SK-N-MC (cell line): ENCODE data around the gene NRP2.

ENCODE experiments used
- DNase-seq: peaks from one replicate; pipeline ENCODE4 v3.0.0-alpha.2; 2011; ENCODE audit warnings: low read depth, low spot score
- H3K27ac ChIP-seq: fragments of 200-600 bp; sonication (generic); 2 replicates; pipeline ENCODE4 v1.5.1; 2016; ENCODE audit warnings: mixed run types
- H3K36me3 ChIP-seq: fragments of 200-600 bp; sonication (generic); 2 replicates; pipeline ENCODE4 v1.6.1; 2017; ENCODE audit warnings: antibody characterized with exemption, low read length, mixed read lengths; ENCODE audit not compliant: insufficient read depth
- H3K4me3 ChIP-seq: fragments of 200-600 bp; sonication (generic); 2 replicates; pipeline ENCODE4 v1.5.1; 2016
- H3K9ac ChIP-seq: fragments of 200-600 bp; sonication (generic); 2 replicates; pipeline ENCODE4 v1.8.0; 2017; ENCODE audit warnings: mixed run types, mixed read lengths; ENCODE audit not compliant: insufficient read length
- H3K9me3 ChIP-seq: fragments of 200-600 bp; sonication (generic); 2 replicates; pipeline ENCODE4 v1.6.1; 2017; ENCODE audit warnings: low read depth, mild to moderate bottlenecking, antibody characterized with exemption, low read length, moderate library complexity, mixed read lengths
- EZH2 ChIP-seq: fragments of 200-600 bp; sonication (generic); IDR thresholded peaks from one replicate; pipeline ENCODE4 v1.6.1; 2017; ENCODE audit warnings: antibody characterized with exemption
- FOXP2 ChIP-seq: optimal IDR thresholded peaks from 2 replicates; pipeline ENCODE3; 2011; ENCODE audit warnings: mild to moderate bottlenecking, moderate library complexity; ENCODE audit not compliant: insufficient read depth; ENCODE audit errors: extremely low read length, control extremely low read depth
- POLR2AphosphoS5 ChIP-seq: IDR thresholded peaks from 2 replicates; pipeline ENCODE4 v1.6.1; 2012; ENCODE audit warnings: mild to moderate bottlenecking, low read depth, low read length, borderline replicate concordance

Gene NRP2

GRCh38 chr2:205706769-205707381 is 24.6 kb downstream of the NRP2 start:
- Histone ChIP-seq H3K4me3 (no peak overlapping the region), H3K9me3 (no peaks in the 10 kb centered on the region), H3K36me3 (no peaks in the 10 kb centered on the region), H3K27ac (no peak overlapping the region), H3K9ac (no peak overlapping the region)
- TF ChIP-seq EZH2 = no peak
- DNase-seq = no peak

GRCh38 chr2:205708231-205708631 is 25.9 kb downstream of the NRP2 start:
- DNase-seq = no peak
- H3K4me3 ChIP-seq = no peak overlapping the region
- TF ChIP-seq POLR2AphosphoS5 (no peak), FOXP2 (no peak), EZH2 (no peak)
- no peaks in the 10 kb centered on the region for H3K9me3 ChIP-seq
- no peak overlapping the region for H3K27ac ChIP-seq
- H3K9ac ChIP-seq = no peak overlapping the region
- H3K36me3 ChIP-seq = no peaks in the 10 kb centered on the region

GRCh38 chr2:205709319-205709718 is 27.0 kb downstream of the NRP2 start:
- no peaks in the 10 kb centered on the region for H3K36me3 ChIP-seq
- H3K9me3 ChIP-seq = no peaks in the 10 kb centered on the region
- H3K9ac ChIP-seq = no peak overlapping the region
- no peak for TF ChIP-seq POLR2AphosphoS5
- TF ChIP-seq FOXP2 = no peak
- no peak for TF ChIP-seq EZH2
- no peak overlapping the region for H3K4me3 ChIP-seq
- no peak for DNase-seq
- H3K27ac ChIP-seq = no peak overlapping the region

GRCh38 chr2:205712508-205712907 is 30.2 kb downstream of the NRP2 start:
- no peak overlapping the region for H3K27ac ChIP-seq
- no peak for DNase-seq
- no peaks in the 10 kb centered on the region for H3K36me3 ChIP-seq
- no peaks in the 10 kb centered on the region for H3K9me3 ChIP-seq
- TF ChIP-seq FOXP2 (no peak), POLR2AphosphoS5 (no peak), EZH2 (no peak)
- H3K4me3 ChIP-seq = no peak overlapping the region
- H3K9ac ChIP-seq = no peak overlapping the region

GRCh38 chr2:205713086-205713485 is 30.8 kb downstream of the NRP2 start:
- Histone ChIP-seq H3K9me3 (no peaks in the 10 kb centered on the region), H3K4me3 (no peak overlapping the region), H3K9ac (no peak overlapping the region), H3K27ac (no peak overlapping the region), H3K36me3 (no peaks in the 10 kb centered on the region)
- no peak for DNase-seq
- TF ChIP-seq POLR2AphosphoS5 = no peak
- no peak for TF ChIP-seq FOXP2
- no peak for TF ChIP-seq EZH2

GRCh38 chr2:205714058-205714776 is 31.9 kb downstream of the NRP2 start:
- H3K36me3 ChIP-seq = no peaks in the 10 kb centered on the region
- TF ChIP-seq FOXP2 (no peak), EZH2 (no peak), POLR2AphosphoS5 (no peak)
- no peak overlapping the region for H3K27ac ChIP-seq
- H3K9ac ChIP-seq = no peak overlapping the region
- DNase-seq = no peak
- no peaks in the 10 kb centered on the region for H3K9me3 ChIP-seq
- no peak overlapping the region for H3K4me3 ChIP-seq

GRCh38 chr2:205714789-205715720 is 32.8 kb downstream of the NRP2 start:
- TF ChIP-seq POLR2AphosphoS5 = no peak
- no peak for TF ChIP-seq EZH2
- no peak for TF ChIP-seq FOXP2

GRCh38 chr2:205715831-205716525 is 33.7 kb downstream of the NRP2 start:
- H3K4me3 ChIP-seq = no peak overlapping the region
- TF ChIP-seq EZH2 (no peak), FOXP2 (no peak), POLR2AphosphoS5 (no peak)
- no peak for DNase-seq
- H3K36me3 ChIP-seq = no peaks in the 10 kb centered on the region
- no peak overlapping the region for H3K27ac ChIP-seq
- no peaks in the 10 kb centered on the region for H3K9me3 ChIP-seq
- H3K9ac ChIP-seq = no peak overlapping the region

More at GRCh38 chr2:205714789-205715720, 32.8 kb downstream of the NRP2 start:
- no peak overlapping the region for H3K9ac ChIP-seq
- no peaks in the 10 kb centered on the region for H3K9me3 ChIP-seq
- no peak overlapping the region for H3K27ac ChIP-seq
- no peak overlapping the region for H3K4me3 ChIP-seq
- H3K36me3 ChIP-seq = no peaks in the 10 kb centered on the region
- no peak for DNase-seq
